ENCODE data around the gene SPP1.

SPP1 gene

DNA sequence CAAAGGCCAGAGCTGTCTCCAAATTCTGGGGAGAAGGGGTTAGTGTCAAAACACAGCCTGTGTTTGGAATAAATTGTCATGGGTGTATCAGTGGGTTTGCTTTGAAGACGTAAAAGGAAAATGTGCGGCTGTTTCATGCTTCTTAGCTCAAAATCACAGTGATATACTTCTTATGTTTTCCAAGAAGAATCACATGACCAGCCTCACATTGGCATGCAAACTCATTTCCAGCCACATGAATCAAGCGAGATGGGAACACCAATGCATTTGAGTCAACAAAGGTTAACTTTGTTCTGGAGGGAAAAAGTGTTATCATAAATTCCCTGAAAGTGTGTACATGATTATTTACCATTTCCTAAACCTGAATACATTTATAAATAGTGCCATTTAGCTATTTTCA is 19.0 kb upstream of the SPP1 start:
- DNase-seq: no peak

DNA sequence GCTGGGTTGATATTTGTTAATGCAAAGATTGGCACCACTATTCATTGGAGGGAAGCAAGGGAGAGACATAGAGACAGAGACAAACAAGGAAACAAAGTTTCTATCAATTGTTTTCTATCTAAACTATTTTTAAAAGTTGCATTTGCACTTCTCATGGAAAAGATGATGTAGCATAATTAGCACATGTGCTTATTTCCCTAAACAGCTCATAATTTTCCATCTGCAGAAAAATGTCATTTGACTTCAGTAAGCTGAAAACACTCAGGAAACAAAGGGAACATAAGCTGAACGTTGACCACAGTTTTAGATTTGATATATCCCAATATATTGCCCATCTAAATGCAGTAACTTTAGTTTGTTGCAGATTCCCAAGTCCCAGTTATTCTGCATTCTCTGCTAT is 18.5 kb upstream of the SPP1 start:
- no peak for DNase-seq

DNA sequence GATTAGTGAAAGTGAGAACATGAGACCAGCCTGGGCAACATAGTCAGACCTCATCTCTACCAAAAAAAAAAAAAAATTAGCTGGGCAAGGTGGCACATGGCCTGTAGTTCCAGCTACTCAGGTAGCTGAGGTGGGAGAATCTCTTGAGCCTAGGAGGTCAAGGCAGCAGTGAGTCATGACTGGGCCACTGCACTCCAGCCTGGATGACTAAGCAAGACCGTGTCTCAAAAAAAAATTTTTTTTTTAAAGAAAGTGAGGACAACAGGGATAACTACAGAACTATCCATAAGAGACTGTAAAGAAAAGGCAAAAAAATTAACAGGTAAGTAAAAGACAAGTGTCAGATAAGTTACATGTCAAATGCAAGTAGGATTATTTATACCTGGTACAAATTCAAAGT is 13.5 kb upstream of the SPP1 start:
- DNase-seq: no peak

DNA sequence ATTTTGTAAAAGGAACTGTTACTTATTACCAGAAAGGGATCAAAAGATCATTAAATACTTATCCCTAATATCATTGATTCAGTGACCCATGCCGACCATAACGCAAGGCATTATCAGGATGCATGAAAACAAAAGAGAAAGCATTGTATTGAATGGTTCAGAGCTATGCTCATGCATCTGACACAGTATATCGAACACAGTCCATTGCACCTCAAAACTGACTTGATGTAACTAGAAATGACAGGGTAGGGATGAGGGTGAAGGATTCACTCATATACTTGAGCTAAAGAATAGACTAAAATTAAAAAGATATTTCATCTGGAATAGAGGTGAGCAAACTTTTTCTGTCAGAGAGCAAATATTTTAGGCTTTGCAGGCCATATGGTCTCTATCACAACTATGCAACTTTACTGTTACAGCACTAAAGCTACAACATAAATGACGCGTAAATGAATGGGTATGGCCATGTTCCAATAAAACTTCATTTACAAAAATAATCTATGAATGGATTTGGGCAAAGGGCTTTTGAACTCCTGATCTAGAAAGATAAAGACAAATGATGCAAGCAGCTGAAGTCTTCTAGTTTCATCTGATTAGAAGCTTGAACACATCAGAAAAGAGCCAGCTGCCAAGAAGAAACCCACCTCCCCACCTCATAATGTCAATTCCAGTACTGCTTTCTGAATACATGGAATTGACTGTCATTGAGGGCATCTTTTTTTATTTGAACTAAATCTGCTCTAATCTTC is 12.9 kb upstream of the SPP1 start:
- DNase-seq: no peak

GRCh38 chr4:87965501-87965975 is 10.0 kb upstream of the SPP1 start:
- DNase-seq: no peak

- no peak for DNase-seq
Measured at GRCh38 chr4:87966095-87966496, 9.4 kb upstream of the SPP1 start.

- DNase-seq: no peak
Measured at GRCh38 chr4:87967193-87967592, 8.3 kb upstream of the SPP1 start.

DNA sequence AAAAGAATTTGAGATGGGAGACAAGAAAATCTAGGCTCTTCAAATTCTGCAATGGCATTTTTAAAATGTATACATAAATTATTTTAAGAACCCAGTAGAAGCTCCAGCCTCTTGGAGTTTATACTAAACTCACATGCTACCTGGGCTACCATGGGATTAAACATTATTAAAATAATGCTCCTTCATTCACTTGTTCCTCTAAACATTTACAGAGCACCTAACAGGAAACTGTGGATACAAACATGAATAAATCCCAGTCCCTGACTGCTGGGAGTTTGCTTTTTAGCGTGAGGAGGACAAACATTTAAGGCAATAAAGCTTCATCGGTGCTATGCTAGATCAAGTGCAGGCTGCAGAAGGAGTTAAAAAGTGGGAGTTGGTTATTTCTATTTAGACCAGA is 5.4 kb upstream of the SPP1 start:
- DNase-seq: no peak

DNA sequence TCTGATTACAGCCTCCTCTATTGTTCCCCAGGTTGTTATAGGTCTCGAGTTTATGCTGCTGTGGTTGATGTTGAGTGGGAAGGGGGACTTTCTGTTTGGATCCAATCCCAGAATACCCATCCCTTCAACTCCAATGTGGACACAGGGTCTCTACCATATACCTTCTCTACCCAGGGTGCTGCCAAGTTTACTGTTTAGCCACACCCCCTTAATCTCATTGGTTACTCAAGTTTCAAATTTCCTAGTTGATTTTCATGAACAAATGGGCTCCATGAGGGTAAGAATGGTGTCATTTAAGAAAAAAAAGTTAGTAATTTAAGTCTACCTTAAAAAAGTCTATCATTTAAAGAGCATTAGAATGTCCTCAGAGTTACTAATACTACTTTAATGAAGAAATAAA is 3.6 kb upstream of the SPP1 start:
- DNase-seq: no peak

- DNase-seq: peak; percentile 43
Measured at GRCh38 chr4:87973283-87974169, 2.0 kb upstream of the SPP1 start.

DNA sequence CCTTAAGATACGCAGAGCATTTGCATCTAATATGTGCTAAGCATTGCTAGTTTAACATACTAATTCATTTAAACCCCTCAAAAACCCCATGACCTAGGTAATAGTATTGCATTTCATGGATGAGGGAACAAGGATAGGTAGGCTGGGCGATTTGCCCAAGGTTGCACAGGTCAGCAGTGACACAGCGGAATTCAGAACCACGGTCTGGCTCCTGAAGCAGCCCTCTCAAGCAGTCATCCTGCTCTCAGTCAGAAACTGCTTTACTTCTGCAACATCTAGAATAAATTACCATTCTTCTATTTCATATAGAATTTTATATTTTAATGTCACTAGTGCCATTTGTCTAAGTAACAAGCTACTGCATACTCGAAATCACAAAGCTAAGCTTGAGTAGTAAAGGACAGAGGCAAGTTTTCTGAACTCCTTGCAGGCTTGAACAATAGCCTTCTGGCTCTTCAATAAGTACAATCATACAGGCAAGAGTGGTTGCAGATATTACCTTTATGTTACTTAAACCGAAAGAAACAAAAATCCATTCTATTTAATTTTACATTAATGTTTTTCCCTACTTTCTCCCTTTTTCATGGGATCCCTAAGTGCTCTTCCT is 555 bp upstream of the SPP1 start:
- no peak for DNase-seq

- DNase-seq: no peak
Measured at GRCh38 chr4:87977521-87978278, 2.2 kb downstream of the SPP1 start.

GRCh38 chr4:87978681-87979080 is 3.2 kb downstream of the SPP1 start:
- no peak for DNase-seq

DNA sequence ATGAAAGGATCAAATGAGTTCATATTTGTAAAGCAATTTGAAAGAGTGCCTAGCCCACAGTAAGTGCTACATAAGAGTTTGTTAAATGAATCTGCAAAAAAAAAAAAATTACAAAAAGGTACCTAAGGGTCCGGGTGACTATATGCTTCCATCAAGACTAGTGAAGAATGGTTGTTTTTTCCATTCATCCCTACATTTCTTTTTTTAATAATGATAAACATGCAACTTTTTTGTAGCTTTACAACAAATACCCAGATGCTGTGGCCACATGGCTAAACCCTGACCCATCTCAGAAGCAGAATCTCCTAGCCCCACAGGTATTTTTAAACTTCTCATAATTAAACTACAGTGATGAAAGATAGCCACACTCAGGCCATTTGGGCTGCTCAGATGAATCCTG is 4.3 kb downstream of the SPP1 start:
- DNase-seq: no peak

- no peak for DNase-seq
Measured at GRCh38 chr4:87981486-87981885, 6.0 kb downstream of the SPP1 start.

GRCh38 chr4:87982036-87982435 is 6.5 kb downstream of the SPP1 start:
- no peak for DNase-seq

DNA sequence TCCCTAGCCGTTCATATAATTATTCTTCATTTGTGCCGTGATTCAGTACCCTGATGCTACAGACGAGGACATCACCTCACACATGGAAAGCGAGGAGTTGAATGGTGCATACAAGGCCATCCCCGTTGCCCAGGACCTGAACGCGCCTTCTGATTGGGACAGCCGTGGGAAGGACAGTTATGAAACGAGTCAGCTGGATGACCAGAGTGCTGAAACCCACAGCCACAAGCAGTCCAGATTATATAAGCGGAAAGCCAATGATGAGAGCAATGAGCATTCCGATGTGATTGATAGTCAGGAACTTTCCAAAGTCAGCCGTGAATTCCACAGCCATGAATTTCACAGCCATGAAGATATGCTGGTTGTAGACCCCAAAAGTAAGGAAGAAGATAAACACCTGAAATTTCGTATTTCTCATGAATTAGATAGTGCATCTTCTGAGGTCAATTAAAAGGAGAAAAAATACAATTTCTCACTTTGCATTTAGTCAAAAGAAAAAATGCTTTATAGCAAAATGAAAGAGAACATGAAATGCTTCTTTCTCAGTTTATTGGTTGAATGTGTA is 7.0 kb downstream of the SPP1 start:
- no peak for DNase-seq

DNA sequence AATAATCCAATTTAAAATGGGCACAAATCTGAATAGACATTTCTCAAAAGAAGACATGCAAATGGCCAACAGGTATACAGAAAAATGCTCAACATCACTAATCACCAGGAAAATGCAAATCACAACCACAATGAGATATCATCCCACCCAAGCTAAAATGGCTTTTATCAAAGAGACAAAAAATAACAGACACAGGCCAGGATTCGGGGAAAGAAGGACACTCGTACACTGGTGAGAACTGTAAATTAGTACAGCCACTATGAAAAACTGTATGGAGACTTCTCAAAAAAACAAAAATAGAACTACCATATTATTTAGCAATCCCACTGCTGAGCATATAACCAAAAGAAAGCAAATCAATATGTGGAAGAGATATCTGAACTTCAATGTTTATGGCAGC is 8.5 kb downstream of the SPP1 start:
- no peak for DNase-seq

GRCh38 chr4:87985097-87985886 is 9.8 kb downstream of the SPP1 start:
- DNase-seq: peak; percentile 32

GRCh38 chr4:87985887-87986200 is 10.3 kb downstream of the SPP1 start:
- no peak for DNase-seq

DNA sequence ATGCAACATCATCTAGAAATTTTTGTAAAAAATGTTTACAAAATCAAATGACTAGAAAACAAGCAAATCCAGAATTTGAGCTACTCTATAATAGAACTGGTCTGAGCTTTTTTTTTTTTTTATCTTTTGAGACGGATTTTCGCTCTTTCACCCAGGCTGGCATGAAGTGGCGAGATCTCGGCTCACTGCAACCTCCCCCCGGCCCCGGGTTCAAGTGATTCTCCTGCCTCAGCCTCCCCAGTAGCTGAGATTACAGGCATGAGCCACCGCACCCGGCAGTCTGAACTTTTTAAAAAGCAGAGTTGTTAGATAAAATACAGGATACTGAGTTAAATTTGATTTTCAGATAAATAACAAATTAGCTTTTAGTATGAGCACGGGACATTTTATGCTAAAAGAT is 11.0 kb downstream of the SPP1 start:
- DNase-seq: no peak

DNA sequence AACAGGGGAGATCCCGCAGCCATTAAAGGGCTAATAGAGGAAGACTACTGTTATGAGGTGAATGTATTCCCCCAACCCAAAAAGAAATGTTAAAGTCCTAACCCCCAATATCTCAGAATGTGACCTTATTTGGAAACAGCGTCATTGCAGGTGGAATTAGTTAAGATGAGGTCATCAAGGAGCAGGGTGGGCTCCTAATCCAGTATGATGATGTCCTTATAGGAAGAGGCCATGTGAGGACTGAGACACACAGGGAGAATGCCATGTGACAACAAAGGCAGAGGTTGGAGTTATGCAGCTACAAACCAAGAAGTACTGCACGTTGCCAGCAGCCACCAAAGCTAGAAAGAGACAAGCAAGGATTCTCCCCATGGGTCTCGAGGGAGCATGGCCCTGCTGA is 14.3 kb downstream of the SPP1 start:
- no peak for DNase-seq

All from CD4-positive, alpha-beta T cell treated with Interleukin-15 for 1 hour (primary cell).